ENCODE results near the gene TMEM131L.

DNA sequence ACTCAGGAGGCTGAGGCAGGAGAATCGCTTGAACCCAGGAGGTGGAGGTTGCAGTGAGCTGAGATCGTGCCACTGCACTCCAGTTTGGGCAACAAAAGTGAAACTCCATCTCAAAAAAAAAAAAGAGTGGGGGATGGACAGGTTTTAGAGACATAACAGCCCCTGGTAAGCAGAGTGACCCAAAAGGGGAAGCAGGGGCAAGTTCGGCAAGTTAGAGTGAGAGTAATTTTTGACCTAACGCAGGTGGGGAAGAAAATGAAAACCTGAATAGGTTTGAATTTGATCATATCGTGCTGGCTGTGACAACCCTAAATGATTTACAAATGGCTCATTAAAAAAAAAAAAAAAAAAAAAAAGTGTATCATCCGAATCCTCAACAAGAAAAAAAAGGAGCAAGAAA lies 25.7 kb upstream of the TMEM131L start:
- TF ChIP-seq, protein P1, sequence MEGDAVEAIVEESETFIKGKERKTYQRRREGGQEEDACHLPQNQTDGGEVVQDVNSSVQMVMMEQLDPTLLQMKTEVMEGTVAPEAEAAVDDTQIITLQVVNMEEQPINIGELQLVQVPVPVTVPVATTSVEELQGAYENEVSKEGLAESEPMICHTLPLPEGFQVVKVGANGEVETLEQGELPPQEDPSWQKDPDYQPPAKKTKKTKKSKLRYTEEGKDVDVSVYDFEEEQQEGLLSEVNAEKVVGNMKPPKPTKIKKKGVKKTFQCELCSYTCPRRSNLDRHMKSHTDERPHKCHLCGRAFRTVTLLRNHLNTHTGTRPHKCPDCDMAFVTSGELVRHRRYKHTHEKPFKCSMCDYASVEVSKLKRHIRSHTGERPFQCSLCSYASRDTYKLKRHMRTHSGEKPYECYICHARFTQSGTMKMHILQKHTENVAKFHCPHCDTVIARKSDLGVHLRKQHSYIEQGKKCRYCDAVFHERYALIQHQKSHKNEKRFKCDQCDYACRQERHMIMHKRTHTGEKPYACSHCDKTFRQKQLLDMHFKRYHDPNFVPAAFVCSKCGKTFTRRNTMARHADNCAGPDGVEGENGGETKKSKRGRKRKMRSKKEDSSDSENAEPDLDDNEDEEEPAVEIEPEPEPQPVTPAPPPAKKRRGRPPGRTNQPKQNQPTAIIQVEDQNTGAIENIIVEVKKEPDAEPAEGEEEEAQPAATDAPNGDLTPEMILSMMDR (IDR thresholded peaks at IDR 0.05; ENCODE audit: insufficient read depth, low read depth, low read length) = no peak
- no peak for TF ChIP-seq EZH2 (IDR thresholded peaks at IDR 0.05; ENCODE audit: insufficient read depth, low read length)

Data from astrocyte (in vitro differentiated cells and primary cell).